Spleen (tissue), 11 donors: ENCODE results near the gene PDE6H. TPM values are rescaled to one million over a fixed set of nuclear protein-coding genes. Genes with fewer than 3 reads are reported as not detected.

Source experiments
- DNase-seq: peaks from one replicate; pipeline ENCODE4 v3.0.0-alpha.2; 2020
- H3K27ac ChIP-seq, 8 donors: fragments of 200-600 bp; sonication (generic) in 7 of 8; 1 replicate in 4 of 8; 2 replicates in 4 of 8; pipeline versions ENCODE4 v1.5.0 to v1.8.0; 2016 to 2021; ENCODE audit warnings: inconsistent platforms in 4 of 8, mild to moderate bottlenecking in 4 of 8, moderate library complexity in 1 of 8
- H3K27me3 ChIP-seq, 7 donors: fragments of 200-600 bp; sonication (generic) in 6 of 7; replicated peaks in 1 of 7; 1 replicate in 4 of 7; 2 replicates in 3 of 7; pipeline versions ENCODE4 v1.5.0 to v1.8.0; 2016 to 2021; ENCODE audit warnings: inconsistent platforms in 3 of 7, mild to moderate bottlenecking in 1 of 7
- H3K36me3 ChIP-seq, 6 donors: fragments of 200-600 bp; sonication (generic) in 5 of 6; 1 replicate in 4 of 6; 2 replicates in 2 of 6; pipeline versions ENCODE4 v1.5.0 to v1.8.0; 2016 to 2021; ENCODE audit warnings: inconsistent platforms in 2 of 6
- H3K4me1 ChIP-seq, 6 donors: fragments of 200-600 bp; sonication (generic) in 5 of 6; 1 replicate in 3 of 6; 2 replicates in 3 of 6; pipeline versions ENCODE4 v1.5.0 to v1.8.0; 2016 to 2021; ENCODE audit warnings: inconsistent platforms in 3 of 6
- H3K4me3 ChIP-seq, 8 donors: fragments of 200-600 bp; sonication (generic) in 7 of 8; 1 replicate in 4 of 8; 2 replicates in 4 of 8; pipeline versions ENCODE4 v1.5.0 to v1.8.0; 2016 to 2021; ENCODE audit warnings: inconsistent platforms in 4 of 8, mild to moderate bottlenecking in 4 of 8, moderate library complexity in 2 of 8
- H3K9me3 ChIP-seq, 8 donors: fragments of 200-600 bp; sonication (generic) in 7 of 8; 1 replicate in 4 of 8; 2 replicates in 4 of 8; pipeline versions ENCODE4 v1.5.0 to v1.8.0; 2016 to 2021; ENCODE audit warnings: inconsistent platforms in 4 of 8
- CTCF ChIP-seq, 11 experiments: fragments of 200-600 bp in 7 of 11; fragments of 450-650 bp in 4 of 11; sonication (generic) in 4 of 11; IDR thresholded peaks in 8 of 11; conservative IDR thresholded peaks in 3 of 11; 1 replicate in 7 of 11; 2 replicates in 4 of 11; pipeline versions ENCODE4 v1.4.0 to v1.8.0; 2016 to 2021; ENCODE audit warnings: antibody characterized with exemption in 11 of 11, inconsistent platforms in 4 of 11, mild to moderate bottlenecking in 1 of 11
- POLR2A ChIP-seq, 3 donors: fragments of 450-650 bp; IDR thresholded peaks; one replicate each; pipeline ENCODE4 v1.5.1; 2017; ENCODE audit warnings: antibody characterized with exemption in 3 of 3, mild to moderate bottlenecking in 1 of 3
- POLR2AphosphoS5 ChIP-seq, 3 donors: sonication (generic); formaldehyde crosslinking; IDR thresholded peaks; one replicate each; pipeline ENCODE4 v1.5.1; 2017; ENCODE audit warnings: antibody characterized with exemption in 3 of 3
- WGBS, 5 donors: extraction: QIAGEN DNeasy Blood & Tissue Kit in 3 of 5; methylation state at CpG; one replicate each; pipeline versions ENCODE4 v1.1.5 to v1.1.7; 2013 to 2018; 5-methylcytosine and 5-hydroxymethylcytosine counted together
- intact Hi-C: fragments of 100-400 bp; cut with DNase I; formaldehyde crosslinking; loops from one replicate; pipeline ENCODE4 v1.15.0; 2023; ENCODE audit warnings: low total_unique reads
- polyA plus RNA-seq, 3 donors: library from polyadenylated mRNA; stranded (reverse); fragments of 200-250 nt; gene quantifications; one replicate each; pipeline ENCODE4 v1.2.1, GENCODE V29; 2013
- total RNA-seq, 7 donors: library from RNA; depleted of rRNA in 3 of 7; stranded (reverse); fragments of >200 nt in 3 of 7; fragmentation: NEBNext Ultra II Directional in 4 of 7; extraction: Animal tissue kit (Norgen Biotek cat#: 25700) in 4 of 7; gene quantifications; one replicate each; pipeline versions ENCODE4 v1.1.0 to v1.2.1, GENCODE V29; 2016 to 2021
- donor health status: healthy with polysubstance abuse.
- donor health status: DM: no; HTN: no; CAD: no; lungs with moderate emphysema.
- donor health status: DM: no; HTN: no; CAD: no.
- donor health status: Bipolar disorder and iron deficiency.
- donor health status: healthy.
- donor health status: DM: no; HTN: no; CAD: no.
- donor health status: DM: yes; HTN: yes; CAD: no.

PDE6H gene
- total and polyA plus RNA-seq, 10 donors, result 0.37 to 2.6 (median 0.51) TPM; not detected in 7

GRCh38 chr12:14937689-14938088 is 35.2 kb upstream of the PDE6H start:
- H3K4me3 ChIP-seq, result no peak overlapping the region
- peaks cover 0 to 45% (median 3%) of the 10 kb centered on the region in 6 donors for H3K4me1 ChIP-seq
- WGBS, 5 donors, result 53 to 92% (median 63%) methylated on average over 1 of the region's 1 CpG
- peak in 6 of 11 experiments; percentile 23 to 47 (median 32) for TF ChIP-seq CTCF (IDR thresholded peaks at IDR 0.05 in 8 of 11, conservative IDR thresholded peaks at IDR 0.05 in 3 of 11)
- no peak for TF ChIP-seq POLR2A (IDR thresholded peaks at IDR 0.05)
- intact Hi-C loops, result no loop called here
- H3K9me3 ChIP-seq, result no peaks in the 10 kb centered on the region
- no peak for DNase-seq
- peak overlapping the region in 1 of 8 donors; percentile 37 for H3K27ac ChIP-seq
- H3K36me3 ChIP-seq, result peaks cover 0 to 77% (median 24%) of the 10 kb centered on the region in 6 donors
- no peaks in the 10 kb centered on the region for H3K27me3 ChIP-seq

GRCh38 chr12:14938301-14938700 is 34.5 kb upstream of the PDE6H start, which contains the start of gene ERP27:
TSS of gene ERP27 (minus strand) at chr12:14938537. CDS start at chr12:14938508, 29 bp downstream.
- no peaks in the 10 kb centered on the region for H3K27me3 ChIP-seq
- H3K27ac ChIP-seq, result peak within 1 kb of the TSS in 5 of 8 donors; percentile 23 to 48 (median 38)
- H3K36me3 ChIP-seq, result peaks cover 0 to 77% (median 28%) of the 10 kb centered on the region in 6 donors
- intact Hi-C loops, result no loop called here
- peaks cover 0 to 45% (median 3%) of the 10 kb centered on the region in 6 donors for H3K4me1 ChIP-seq
- H3K9me3 ChIP-seq, result no peaks in the 10 kb centered on the region
- TF ChIP-seq CTCF (IDR thresholded peaks at IDR 0.05 in 8 of 11, conservative IDR thresholded peaks at IDR 0.05 in 3 of 11), result no peak
- no peak for TF ChIP-seq POLR2AphosphoS5 (IDR thresholded peaks at IDR 0.05)
- TF ChIP-seq POLR2A (IDR thresholded peaks at IDR 0.05), result no peak
- 68 to 90% (median 76%) methylated on average over 3 of the region's 3 CpGs for WGBS, 5 donors
- no peak within 1 kb of the TSS for H3K4me3 ChIP-seq
- DNase-seq, result no peak

GRCh38 chr12:14941369-14941768 is 31.5 kb upstream of the PDE6H start:
- Histone ChIP-seq H3K4me3 (no peak overlapping the region), H3K27me3 (no peaks in the 10 kb centered on the region), H3K9me3 (no peaks in the 10 kb centered on the region), H3K4me1 (peaks cover 0 to 53% (median 4%) of the 10 kb centered on the region in 6 donors), H3K36me3 (peaks cover 2 to 81% (median 57%) of the 10 kb centered on the region in 6 donors), H3K27ac (no peak overlapping the region)
- TF ChIP-seq CTCF (IDR thresholded peaks at IDR 0.05 in 8 of 11, conservative IDR thresholded peaks at IDR 0.05 in 3 of 11) (no peak), POLR2AphosphoS5 (IDR thresholded peaks at IDR 0.05) (no peak), POLR2A (IDR thresholded peaks at IDR 0.05) (no peak)
- WGBS, 5 donors, result 91 to 100% (median 97%) methylated on average over 2 of the region's 2 CpGs
- DNase-seq, result no peak
- intact Hi-C loops, result no loop called here

GRCh38 chr12:14942196-14942931 is 30.5 kb upstream of the PDE6H start:
- Histone ChIP-seq H3K9me3 (no peaks in the 10 kb centered on the region), H3K4me1 (peaks cover 0 to 62% (median 13%) of the 10 kb centered on the region in 6 donors), H3K36me3 (peaks cover 2 to 81% (median 67%) of the 10 kb centered on the region in 6 donors), H3K27ac (peak overlapping the region in 1 of 8 donors; percentile 1), H3K27me3 (no peaks in the 10 kb centered on the region), H3K4me3 (no peak overlapping the region)
- WGBS, 5 donors, result 85 to 94% (median 93%) methylated on average over 12 of the region's 12 CpGs
- no peak for DNase-seq
- intact Hi-C loops, result no loop called here
- TF ChIP-seq POLR2A (IDR thresholded peaks at IDR 0.05) (no peak), POLR2AphosphoS5 (IDR thresholded peaks at IDR 0.05) (peak in 1 of 3 donors; percentile 50)
